PC-3 (cell line): ENCODE results near the gene HMCN1.

Experiments
- CTCF ChIP-seq: fragments of 300-600 bp; sonication (generic); conservative IDR thresholded peaks from 2 replicates; pipeline ENCODE4 v1.5.1; 2017; ENCODE audit warnings: antibody characterized with exemption, low read depth, mild to moderate bottlenecking, low read length
- EZH2 ChIP-seq: fragments of 300-600 bp; sonication (generic); IDR thresholded peaks from one replicate; pipeline ENCODE4 v1.6.1; 2017; ENCODE audit warnings: antibody characterized with exemption, mild to moderate bottlenecking, low read length; ENCODE audit not compliant: unreplicated experiment
- EZH2phosphoT487 ChIP-seq: fragments of 300-600 bp; sonication (generic); IDR thresholded peaks from 2 replicates; pipeline ENCODE4 v1.6.1; 2018; ENCODE audit warnings: mild to moderate bottlenecking, antibody characterized with exemption, low read length, borderline replicate concordance

- TF ChIP-seq CTCF (no peak), EZH2 (no peak), EZH2phosphoT487 (no peak)
These were observed 201.2 kb downstream of the HMCN1 start for GRCh38 chr1:185935360-185935759.
